Activated CD8-positive, alpha-beta memory T cell treated with anti-CD3 and anti-CD28 coated beads for 24 hours (primary cell): ENCODE measurements around the gene PIGM.
"Not testable (repeated sequence)": the region's sequence is repeated elsewhere in the genome, so short reads cannot be mapped to it uniquely, and the experiment has no call there.

Experiments
- DNase-seq: peaks from one replicate; pipeline ENCODE4 v3.0.0-alpha.2; 2020

The PIGM gene

DNA sequence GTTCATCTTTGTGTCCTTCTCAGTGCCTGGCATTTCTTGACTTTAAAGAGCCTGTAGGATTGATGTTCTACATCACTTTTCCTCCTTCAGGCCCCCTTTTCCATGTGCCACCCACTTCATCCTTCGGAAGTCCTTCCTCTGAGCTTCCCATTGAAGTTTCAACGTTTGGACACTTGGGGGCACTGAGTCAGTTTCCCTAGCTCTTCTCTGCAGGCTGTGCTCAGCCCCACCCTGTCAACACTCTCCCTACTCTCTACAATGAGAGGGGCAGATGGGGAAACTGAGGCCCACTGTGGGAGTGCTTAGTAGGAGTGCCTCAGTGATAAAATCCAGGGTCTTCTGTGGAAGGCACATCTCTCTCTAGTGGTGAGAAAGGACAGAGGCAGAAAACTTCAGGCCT, 26.3 kb upstream of the PIGM start:
- no peak for DNase-seq

DNA sequence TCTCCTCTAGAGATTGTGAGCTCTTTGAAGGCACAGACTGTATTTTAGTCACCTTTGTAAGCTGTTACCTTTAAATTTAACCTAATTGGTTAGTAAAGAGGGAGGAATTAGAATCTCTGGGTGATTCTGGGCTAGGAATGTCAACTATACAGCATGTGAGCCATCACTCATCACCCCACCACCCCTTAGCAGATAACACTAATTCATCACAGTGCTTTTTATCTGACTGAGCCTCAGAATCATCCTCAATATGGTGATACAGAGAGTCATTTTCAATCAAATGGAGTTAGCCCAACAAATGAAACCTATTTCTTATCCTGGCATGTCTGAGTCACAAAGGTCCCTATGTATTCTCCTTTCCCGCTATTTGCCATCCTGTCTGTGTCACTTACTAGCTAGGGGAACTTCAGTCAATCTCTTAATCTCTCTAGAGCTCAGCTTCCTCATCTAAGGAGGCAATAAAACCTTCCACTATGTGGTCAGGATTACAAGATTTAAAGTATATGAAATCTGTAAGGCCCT, 24.9 kb upstream of the PIGM start:
- no peak for DNase-seq

DNA sequence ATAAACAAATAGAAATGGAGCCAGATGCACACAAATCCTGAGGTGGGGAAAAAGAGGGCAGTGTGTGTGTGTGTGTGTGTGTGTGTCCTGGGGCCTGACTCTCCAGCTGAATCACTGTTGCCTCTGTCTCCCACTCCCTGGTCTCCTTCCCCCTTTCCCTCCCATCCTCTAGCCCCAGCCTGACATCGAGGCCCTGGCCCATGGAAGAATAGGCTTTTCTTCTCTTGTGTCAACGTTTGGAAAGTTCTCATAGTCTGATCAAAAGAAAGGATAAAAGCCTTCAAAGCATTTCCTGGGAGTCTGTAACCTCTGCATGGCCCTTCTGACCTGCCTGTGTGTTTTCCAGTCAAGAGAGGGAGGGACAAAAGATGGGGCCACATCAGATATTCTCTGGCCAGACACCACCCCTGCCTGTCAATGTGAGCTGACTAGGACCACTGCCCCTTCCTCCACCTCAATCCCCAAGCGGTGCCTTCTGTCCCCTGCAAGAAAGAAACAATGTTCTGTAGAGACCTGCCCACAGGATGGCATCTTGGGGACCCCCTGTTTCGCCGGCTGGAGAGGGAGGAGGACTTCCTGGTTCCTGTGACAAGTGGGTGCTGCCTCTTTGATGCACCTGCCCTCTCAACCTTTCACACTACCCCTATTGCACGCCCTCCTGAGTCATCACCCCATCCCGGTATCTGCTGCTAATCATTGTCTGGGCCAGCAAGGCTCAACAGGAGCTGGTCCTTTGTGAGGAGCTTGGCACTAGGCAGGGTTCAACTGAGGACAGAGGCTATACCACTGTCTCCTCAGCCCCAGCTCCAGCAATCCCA, 22.0 kb upstream of the PIGM start:
- no peak for DNase-seq

DNA sequence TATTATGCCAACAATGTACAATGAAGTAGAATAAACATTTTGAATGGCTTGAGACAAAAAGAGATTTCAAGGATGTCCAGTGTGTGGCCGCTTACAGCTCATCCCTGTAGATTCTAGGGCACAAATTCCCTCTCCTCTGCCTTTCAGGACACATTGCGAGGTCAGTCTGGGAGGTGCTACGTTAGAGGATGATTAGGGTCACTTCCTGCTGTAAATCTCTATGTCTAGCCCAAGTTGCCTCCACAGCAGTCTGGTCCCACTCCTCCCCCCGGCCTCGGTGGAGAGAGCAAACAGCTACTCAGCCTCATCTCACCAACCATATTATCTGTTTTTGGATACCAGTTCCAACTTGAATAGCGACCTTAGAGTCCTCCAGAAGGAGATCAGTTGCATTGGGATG, 21.1 kb upstream of the PIGM start:
- DNase-seq, result no peak

DNA sequence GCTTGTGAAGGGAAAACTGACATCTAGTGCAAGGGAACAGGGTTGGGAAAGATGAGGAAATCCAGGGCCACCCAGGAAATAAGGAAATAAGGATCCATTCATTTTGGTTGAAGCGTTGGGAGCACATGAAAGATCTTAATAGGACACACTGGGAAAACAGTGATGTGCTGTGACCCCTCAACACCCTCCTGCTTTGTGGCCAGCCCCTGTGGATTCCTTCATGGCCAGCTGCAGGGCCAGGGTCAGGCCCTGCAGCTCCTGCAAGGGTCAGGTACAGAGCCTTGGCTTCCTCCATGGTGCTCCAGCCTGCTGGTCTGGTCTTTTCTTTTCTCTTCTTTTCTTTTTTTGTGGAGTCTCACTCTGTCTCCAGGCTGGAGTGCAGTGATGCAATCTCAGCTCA, 18.8 kb upstream of the PIGM start:
- DNase-seq, result no peak

DNA sequence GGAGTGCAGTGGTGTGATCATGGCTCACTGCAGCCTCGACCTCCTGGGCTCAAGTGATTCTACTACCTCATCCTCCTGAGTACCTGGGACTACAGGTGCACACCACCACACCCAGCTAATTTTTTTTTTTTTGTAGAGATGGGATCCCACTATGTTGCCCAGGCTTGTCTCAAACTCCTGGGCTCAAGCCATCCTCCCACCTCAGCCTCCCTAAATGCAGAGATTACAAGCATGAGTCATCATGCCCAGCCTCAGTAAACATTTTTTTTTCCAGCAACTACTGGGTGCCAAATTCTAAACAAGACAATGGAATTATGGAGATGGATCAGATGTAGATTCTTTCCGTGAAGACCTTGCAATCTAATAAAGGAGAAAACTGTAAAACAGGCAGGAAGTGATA, 18.4 kb upstream of the PIGM start:
- DNase-seq, result not testable (repeated sequence)

DNA sequence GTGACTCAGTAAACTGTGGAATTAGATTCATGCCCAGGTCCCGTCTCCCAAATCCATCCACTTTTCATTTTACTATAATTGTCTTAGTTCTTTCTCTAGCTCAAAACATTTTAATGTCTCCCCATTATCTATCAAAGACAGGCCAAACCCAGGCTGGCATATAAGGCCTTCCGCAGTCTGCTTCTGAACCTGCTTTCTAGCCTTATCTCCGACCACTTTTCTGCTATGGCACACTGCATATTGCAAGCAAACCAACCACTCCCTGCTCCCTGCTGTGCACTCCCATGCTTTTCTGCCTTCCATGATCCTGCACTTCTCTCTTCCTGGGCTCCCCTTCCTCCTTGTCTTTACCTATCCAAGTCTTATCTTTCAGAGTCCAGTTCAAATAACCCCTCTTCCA, 17.3 kb upstream of the PIGM start:
- no peak for DNase-seq

DNA sequence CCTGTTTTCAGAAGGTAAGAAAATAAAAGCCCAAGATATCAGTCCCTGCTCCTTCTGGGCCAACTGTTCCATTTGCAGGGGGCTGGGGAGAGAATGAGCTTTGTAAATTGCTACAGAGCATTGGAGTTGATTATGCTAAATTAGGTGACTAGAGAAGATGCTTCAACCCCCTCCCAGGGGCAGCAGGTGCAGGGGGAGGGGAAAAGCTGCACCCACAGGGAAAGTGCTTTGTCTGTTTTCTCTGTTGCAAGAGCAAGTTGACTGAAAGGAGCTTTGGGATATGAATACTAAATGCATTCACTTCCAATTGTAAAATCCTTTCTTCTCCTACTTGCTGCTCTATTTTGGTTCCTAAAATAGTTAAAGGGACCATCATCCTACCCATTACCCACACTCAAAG, 16.5 kb upstream of the PIGM start:
- no peak for DNase-seq

DNA sequence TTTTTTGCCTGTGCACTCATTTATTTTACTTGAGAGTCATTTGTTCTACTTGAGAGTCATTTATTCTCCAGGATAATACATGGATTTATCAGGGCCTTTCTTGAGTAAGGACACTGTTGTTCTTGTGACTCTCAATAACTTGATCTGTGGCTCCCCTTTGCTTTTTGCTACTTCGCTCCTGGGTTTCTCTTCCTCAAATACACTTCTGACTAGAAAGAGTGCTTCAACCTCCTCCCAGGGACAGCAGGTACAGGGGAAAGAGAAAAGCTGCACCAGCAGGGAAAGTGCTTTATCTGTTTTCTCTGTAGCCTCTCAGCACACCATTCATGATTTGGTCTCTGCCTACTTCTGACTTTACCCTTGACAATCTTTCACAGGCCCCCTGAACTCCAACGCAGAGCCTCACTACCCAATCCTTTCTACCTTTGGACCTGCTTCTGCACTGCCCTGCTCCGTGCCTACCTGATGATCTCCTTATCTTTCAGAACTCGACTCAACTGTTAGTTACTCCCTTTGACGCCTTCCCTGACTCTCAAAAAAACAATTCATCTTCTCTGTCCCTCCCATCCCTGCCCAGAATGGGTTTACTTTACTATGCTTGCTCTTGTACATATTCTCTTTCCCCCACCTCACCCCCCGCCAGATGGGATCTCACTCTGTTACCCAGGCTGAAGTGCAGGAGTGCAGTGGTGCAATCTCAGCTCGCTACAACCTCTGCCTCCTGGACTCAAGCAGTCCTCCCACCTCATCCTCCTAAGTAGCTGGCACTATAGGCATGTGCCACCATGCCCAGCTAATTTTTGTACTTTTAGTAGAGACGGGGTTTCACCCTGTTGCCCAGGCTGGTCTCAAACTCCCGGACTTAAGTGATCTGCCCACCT, 15.6 kb upstream of the PIGM start:
- DNase-seq, result no peak

DNA sequence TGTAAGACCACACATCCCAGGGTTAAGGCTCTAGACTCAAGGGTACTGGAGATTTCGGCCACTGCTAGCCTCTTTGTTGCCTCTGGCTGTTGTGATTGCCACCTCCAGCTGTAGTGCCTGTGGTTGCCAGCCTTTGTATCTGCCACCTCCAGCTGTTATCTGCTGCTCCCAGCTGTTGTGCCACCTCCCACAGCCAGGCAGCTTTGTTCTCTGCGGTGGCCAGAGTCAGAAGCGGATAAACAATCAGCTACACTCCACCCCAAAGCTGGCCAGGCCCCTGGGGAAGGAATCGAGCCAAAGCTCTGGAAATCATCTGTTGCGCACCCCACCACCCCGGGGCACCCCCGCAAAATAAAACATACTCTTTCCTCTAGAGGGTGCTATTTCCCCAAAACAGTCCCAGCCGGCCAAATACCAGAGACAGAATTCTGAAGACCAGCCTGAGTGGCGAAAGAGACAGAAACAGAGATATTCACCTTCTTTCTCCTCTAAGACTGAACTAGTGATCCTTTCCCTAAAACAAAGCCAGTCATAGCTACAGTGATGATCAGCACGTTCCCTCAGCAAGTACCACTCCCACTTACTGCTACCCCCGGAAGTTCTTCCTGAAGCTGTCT, 14.8 kb upstream of the PIGM start:
- peak; percentile 67 for DNase-seq

DNA sequence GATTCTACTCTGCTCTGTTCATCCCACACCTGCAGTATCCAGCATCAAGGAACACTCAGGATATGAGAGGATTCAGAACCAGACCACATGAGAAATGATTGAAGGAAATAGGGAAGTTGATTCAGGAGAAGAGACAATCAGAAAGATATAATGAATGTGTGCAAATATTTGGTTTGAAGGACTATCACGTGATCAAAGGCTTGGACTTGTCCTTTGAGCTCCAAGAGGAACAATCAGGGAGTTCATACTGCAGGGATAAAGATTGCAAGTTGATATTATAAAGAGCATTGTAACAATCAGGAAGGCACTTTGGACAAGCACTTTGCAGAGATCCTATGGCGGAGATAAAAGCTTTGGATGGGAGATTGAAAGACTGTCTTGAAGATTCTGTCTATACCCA, 13.9 kb upstream of the PIGM start:
- no peak for DNase-seq

DNA sequence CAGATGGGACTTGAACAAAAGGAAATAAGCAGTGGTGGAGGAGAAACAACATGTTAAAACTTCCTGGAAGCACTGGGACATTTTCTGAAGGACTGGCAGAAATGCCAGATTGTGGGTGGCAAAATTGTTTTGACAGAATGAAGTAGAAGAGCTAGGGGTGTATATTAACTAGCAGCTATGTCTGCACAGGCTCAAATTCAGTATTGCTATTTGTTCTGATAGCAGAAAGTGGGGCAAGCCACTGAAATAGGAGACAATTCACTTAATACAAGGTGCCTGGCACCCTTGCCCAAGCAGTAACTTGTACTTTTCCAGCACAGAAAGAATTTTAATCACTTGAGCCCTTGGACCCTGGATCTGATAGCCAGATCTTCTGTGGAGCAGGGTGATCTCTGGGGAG, 11.8 kb upstream of the PIGM start:
- no peak for DNase-seq

DNA sequence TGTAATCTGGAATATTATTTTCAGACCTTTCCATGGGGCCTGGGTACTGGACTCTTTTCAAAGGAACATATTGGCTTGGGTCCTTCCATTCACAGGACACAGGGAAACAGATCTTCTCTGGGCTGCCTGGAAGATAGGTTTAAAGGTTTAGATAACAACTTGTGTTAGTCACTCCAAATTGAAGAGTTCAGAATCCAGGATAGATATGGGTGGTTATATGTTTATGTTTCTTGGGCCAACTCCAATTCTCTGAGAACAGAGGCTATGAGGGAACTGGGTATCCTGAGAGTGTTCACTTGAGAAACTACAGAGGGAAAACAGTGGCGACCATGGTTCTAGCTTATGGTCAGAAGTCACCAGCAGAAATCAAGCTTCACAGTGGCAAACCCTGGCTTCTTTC, 8.7 kb upstream of the PIGM start:
- no peak for DNase-seq

DNA sequence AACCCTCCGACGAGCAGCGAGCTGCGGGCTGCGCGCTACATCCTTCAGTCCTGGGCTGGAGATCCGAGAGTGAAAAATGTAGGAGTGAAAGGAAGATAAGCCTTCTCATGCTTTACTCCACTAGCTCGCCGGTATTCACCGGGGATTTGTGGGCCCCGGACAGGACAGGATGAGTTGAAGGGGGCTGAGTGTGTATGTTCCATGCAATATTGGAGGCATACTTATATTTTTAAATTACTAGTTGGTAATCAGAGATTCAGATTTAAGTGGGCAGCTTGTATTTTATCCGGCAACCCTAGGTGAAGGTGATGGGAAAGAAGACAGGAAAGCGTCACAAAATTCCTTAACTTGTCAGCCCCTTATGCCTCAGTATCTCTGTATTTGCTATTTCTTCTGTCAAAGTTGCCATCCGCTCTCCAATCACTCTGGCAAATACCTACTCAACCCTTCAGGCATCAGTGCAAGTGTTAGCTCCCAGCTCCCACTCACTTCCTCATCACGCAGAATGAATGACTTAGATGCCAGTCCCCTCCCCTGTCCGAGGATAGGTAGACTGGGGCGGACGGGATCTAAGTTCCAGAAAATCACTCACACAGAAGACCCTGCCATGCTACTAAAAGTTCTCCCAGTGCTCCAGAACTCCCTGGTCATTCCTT, 503 bp upstream of the PIGM start:
- no peak for DNase-seq

DNA sequence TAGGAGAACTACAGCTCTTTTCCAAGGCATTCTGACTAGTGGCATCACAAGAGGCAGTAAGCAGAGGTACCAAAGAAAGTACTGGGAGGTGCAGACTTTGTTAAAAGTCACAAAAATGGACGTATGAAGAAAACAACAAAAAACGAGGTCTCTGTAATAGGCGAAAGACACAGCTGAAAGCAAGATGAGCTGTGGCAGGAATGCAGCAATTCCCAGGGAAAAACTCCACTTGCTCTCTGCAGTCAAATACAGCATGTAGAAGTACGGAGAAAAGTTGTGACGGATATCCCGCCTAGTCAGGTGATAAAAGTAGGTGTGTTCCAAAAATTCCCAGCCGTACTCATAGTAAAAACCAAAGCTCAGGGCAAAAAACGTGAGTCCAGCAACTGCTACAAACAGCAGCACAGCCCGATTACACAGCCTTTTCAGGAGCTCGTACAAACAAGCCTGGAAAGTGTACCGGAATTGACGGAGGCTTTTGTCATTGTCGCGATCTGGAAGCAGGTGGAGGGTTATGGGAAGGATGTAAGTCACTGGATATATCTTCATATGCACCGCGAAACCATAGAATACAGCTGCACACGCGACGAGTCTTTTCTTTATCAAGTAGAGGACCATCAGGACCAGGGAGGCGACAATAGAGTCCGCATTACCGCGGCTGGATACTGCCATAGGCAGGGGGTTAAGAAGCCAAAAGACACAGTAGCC, 979 bp downstream of the PIGM start:
- DNase-seq, result no peak

DNA sequence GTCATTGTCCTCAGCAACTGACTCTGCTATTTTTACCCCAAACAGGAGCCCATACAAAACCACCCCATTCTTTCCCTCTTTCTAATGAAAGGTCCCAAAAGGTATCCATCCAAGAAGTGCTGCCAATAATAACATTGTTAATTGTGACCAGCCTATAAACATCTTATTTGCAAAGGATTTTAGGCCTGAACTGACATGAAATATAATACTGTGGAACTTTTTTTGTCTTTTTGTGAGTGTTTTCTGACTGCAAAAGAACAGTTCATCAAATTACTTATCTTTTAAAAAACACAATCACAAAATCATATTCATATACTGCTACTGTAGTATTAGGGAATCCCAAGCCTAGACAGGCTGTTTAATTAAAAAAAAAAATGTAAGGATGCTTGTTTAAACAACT, 3.4 kb downstream of the PIGM start:
- DNase-seq, result no peak

DNA sequence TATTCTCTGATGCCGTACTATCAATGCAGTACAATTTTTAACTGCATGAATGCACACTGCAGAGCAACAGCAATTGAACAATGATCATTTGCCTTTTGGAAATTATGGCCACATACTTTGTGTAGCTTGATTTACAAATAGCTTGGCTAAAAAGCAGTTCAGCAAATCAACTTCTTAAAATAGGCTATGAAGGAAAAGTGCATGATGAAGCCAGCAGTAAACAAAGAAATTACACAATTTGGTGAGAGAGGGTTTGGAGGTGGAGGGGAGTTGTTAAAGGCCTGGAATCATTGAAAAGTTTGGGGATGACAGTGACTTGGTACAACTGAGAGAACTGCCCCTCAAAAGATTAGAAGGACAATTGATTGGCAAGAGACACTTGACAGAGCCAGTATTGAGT, 6.5 kb downstream of the PIGM start:
- no peak for DNase-seq

DNA sequence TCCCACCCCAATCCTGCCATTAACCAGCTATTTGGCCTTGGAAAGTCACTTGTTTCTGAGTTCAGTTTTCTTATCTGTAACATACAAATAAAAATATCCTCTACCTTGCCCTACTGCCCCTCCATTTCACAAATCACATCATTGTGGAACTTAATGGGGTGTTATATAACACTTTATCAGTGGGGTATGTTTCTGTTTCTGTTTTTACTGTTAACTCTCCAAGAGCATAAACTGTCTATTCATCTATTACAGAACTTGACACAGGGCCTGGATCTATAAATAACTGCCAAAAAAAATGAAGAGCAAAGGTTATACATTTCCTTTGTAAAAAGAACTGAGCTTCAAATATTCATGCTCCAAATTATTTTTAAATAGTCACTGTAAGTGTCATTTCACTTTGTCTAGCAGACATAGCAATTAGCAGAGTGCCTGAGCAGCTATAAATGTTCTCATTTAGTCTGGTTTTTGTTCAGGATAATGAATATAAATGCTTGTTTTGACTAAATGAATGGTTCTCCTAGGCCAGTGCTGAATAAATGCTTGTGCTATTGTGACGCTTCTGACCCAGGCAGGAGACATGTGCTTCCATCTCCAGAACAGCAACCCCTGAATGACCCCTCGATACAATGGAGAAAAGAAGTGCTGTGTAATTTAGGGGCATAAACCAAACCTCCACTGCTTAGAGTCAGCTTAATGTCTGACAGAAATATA, 7.4 kb downstream of the PIGM start:
- DNase-seq, result no peak

DNA sequence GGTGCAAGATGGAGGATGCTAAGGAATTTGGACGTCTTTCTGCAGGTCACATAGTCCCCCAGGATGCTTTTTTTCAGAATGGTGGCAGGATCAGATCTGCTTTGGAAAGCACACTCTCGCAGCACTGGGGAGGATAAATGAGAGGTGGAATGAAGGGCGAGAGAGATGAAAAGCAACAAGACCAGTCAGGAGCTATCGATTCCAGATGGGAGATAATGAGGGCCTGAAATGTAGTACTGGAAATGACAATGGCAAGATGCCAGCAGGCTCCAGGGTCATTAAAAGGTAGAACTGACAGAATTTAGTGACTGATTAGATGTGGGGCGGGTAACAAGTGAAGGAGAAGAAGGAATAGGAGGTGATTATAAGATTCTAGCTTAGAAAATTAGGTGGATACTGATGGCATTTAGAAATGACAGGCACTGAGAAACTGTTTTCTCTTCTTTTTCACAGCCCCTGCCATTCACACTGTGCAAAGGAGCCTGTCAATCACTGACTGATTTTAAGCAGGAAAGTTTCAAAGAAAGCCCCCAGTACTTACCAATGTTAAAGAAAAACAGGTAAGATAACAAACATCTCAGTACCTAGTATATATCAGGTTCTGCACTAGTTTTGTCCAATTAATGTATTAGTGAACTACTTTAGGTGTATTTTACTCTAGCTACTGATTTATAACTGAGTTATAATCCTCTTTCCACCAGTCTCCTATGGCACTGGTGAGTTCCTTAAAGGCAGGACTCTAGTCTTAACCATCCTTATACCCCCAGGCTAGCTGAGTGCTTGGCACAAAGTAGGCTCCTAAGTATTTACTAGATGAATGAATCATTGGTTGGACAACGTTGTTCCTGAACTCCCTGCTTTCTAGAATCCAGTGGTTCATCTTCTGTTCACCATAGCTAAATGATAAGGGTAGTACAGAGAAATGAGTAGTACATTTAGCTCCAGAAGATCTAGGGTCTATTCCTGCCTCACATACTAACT, 9.2 kb downstream of the PIGM start:
- DNase-seq, result no peak

DNA sequence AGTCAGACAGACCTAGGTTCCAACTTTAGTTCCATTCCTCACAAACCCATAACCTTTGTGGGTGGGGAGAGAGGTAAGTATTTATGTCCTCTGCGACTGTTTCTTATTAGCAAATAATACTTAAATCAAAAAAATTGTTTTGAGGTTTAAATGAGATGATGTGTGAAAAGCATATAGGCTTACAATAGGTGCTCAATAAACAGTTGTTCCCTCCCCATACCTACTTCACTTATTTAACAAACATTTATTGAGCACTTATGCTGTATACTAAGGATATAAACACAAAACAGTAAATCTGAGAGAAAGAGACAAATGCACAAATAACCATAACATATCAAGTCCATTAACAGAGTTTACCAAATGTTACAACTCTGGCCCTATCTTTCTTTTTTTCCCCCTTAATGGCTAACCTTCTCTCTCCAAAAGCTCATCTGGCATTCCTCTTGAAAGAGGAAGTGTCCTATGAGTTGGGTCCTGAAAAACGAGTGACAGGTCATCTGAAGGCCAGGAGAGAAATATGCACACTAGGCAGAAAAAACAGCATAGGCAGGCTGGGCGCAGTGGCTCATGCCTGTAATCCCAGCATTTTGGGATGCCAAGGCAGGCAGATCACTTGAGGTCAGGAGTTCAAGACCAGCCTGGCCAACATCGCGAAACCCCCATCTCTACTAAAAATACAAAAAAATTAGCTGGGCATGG, 10.3 kb downstream of the PIGM start:
- DNase-seq, result no peak
